Keratinocyte (primary cell): ENCODE data around the gene GNB1. TPM values are rescaled to one million over a fixed set of nuclear protein-coding genes. Genes with fewer than 3 reads are reported as not detected.

Experiments
- DNase-seq: peaks from one replicate; pipeline ENCODE4 v3.0.0-alpha.2; 2011; ENCODE audit warnings: low read depth, missing footprints, low spot score
- FAIRE-seq: peaks from 2 replicates; lab custom pipeline; 2011; peaks lifted over from hg19 to GRCh38; lab: Jason Lieb, UNC
- H2AFZ ChIP-seq: 2 replicates; pipeline ENCODE4 v1.6.0; 2012; ENCODE audit warnings: low read length, control low read depth, inconsistent platforms; ENCODE audit not compliant: control insufficient read depth
- H3K27ac ChIP-seq: 2 replicates; pipeline ENCODE4 v1.5.1; 2011; ENCODE audit warnings: low read length; ENCODE audit not compliant: control insufficient read depth, insufficient read depth
- H3K27me3 ChIP-seq: 3 replicates; pipeline ENCODE4 v1.6.0; 2011; ENCODE audit warnings: low read length; ENCODE audit not compliant: control insufficient read depth, insufficient read depth; ENCODE audit errors: extremely low read depth
- H3K36me3 ChIP-seq, 2 experiments: 2 replicates in 1 of 2; 3 replicates in 1 of 2; pipeline ENCODE4 v1.5.1; 2011; ENCODE audit warnings: low read length in 2 of 2, mild to moderate bottlenecking in 1 of 2; ENCODE audit not compliant: control insufficient read depth in 2 of 2, insufficient read depth in 2 of 2; ENCODE audit errors: extremely low read depth in 1 of 2
- H3K4me1 ChIP-seq: 3 replicates; pipeline ENCODE4 v1.5.1; 2011; ENCODE audit warnings: low read length; ENCODE audit not compliant: control insufficient read depth, insufficient read depth; ENCODE audit errors: extremely low read depth
- H3K4me2 ChIP-seq: 3 replicates; pipeline ENCODE4 v1.6.0; 2011; ENCODE audit warnings: low read depth, low read length; ENCODE audit not compliant: control insufficient read depth, insufficient read depth; ENCODE audit errors: extremely low read depth
- H3K4me3 ChIP-seq, 3 experiments: fragments of 200-600 bp in 1 of 3; sonication (generic) in 1 of 3; 2 replicates in 2 of 3; 3 replicates in 1 of 3; pipeline ENCODE4 v1.5.1; 2011 to 2016; ENCODE audit warnings: low read length in 3 of 3, mild to moderate bottlenecking in 3 of 3, control low read depth in 2 of 3, inconsistent platforms in 1 of 3, low read depth in 1 of 3, mixed read lengths in 1 of 3, mixed run types in 1 of 3, moderate library complexity in 1 of 3; ENCODE audit not compliant: control insufficient read depth in 2 of 3, insufficient read depth in 2 of 3; ENCODE audit errors: extremely low read depth in 1 of 3
- H3K79me2 ChIP-seq: 2 replicates; pipeline ENCODE4 v1.6.0; 2012; ENCODE audit warnings: low read length; ENCODE audit not compliant: control insufficient read depth, insufficient read depth
- H3K9ac ChIP-seq: 3 replicates; pipeline ENCODE4 v1.6.0; 2011; ENCODE audit warnings: low read length; ENCODE audit not compliant: control insufficient read depth, insufficient read depth; ENCODE audit errors: extremely low read depth
- H3K9me1 ChIP-seq: 3 replicates; pipeline ENCODE4 v1.6.0; 2011; ENCODE audit warnings: low read length; ENCODE audit not compliant: control insufficient read depth, insufficient read depth; ENCODE audit errors: extremely low read depth
- H3K9me3 ChIP-seq: 2 replicates; pipeline ENCODE4 v1.5.1; 2012; ENCODE audit warnings: low read depth, low read length; ENCODE audit not compliant: control insufficient read depth
- H4K20me1 ChIP-seq: 3 replicates; pipeline ENCODE4 v1.6.0; 2011; ENCODE audit warnings: low read length; ENCODE audit not compliant: control insufficient read depth, insufficient read depth; ENCODE audit errors: extremely low read depth
- EZH2 ChIP-seq: IDR thresholded peaks from one replicate; pipeline ENCODE4 v1.6.1; 2012; ENCODE audit warnings: inconsistent platforms, mild to moderate bottlenecking, low read length, moderate library complexity
- dilution Hi-C: fragments of 300-500 bp; cut with MboI; formaldehyde crosslinking; loops from one replicate; pipeline ENCODE4 v1.7.0; 2020; ENCODE audit warnings: low sequenced_read_pairs; ENCODE audit not compliant: extremely low pct_ligation_motif_present
- polyA plus RNA-seq, 5 experiments: library from polyadenylated mRNA; depleted of rRNA in 3 of 5; stranded (reverse) in 3 of 5; stranded (forward) in 1 of 5; unstranded in 1 of 5; fragments of >200 nt; gene quantifications; 1 replicate in 1 of 5; 2 replicates in 3 of 5; 3 replicates in 1 of 5; pipeline versions ENCODE4 v1.2.1 to v1.2.3, GENCODE V29; 2011 to 2012; ENCODE audit warnings: missing spikeins in 2 of 5, low read depth in 1 of 5, low replicate concordance in 1 of 5
- TF ChIP-seq, protein P1 (sequence below), 3 experiments: IDR thresholded peaks in 1 of 3; conservative IDR thresholded peaks in 1 of 3; optimal IDR thresholded peaks in 1 of 3; 2 replicates in 2 of 3; 3 replicates in 1 of 3; pipeline versions ENCODE3 to v1.5.1; 2011; ENCODE audit warnings: low read length in 3 of 3, mild to moderate bottlenecking in 3 of 3, moderate library complexity in 2 of 3, control low read depth in 1 of 3, inconsistent platforms in 1 of 3; ENCODE audit not compliant: insufficient read depth in 2 of 3; ENCODE audit errors: extremely low read depth in 1 of 3

Gene GNB1
- polyA plus RNA-seq, 1 donor (not counting 4 experiments of a cell fraction or from before 2014, with no cell fraction given), result 364 TPM

DNA sequence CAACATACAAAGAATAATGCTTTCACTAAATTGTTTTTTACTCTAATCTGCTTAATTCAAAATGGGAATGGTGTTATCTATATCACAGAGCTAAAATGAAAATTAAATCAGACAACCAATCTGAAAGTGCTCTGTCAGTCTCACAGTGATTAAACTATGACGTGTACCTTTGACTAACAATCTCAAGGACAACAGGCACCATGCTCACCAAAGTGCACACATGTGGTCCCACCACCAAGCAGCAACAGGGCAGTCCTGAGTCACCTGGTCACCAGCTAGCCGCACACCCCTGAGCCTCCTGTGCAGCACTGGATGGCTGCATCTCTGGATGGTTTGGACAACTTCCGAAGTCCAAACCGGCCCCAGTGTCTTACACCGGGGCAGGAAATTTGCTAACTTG is 58.1 kb downstream of the GNB1 start:
- Histone ChIP-seq H3K27ac (peak overlapping the region; percentile 52), H4K20me1 (peaks cover 29% of the 10 kb centered on the region), H3K4me2 (no peak overlapping the region), H2AFZ (no peak overlapping the region), H3K9me3 (no peaks in the 10 kb centered on the region), H3K9me1 (peaks cover 12% of the 10 kb centered on the region), H3K36me3 (peaks cover 22 to 33% of the 10 kb centered on the region in 2 experiments), H3K4me1 (peaks cover 41% of the 10 kb centered on the region), H3K79me2 (peaks cover 78% of the 10 kb centered on the region), H3K9ac (no peak overlapping the region), H3K27me3 (no peaks in the 10 kb centered on the region), H3K4me3 (no peak overlapping the region)
- FAIRE-seq (no peak), DNase-seq (no peak)
- dilution Hi-C loops, result no loop called here
- no peak for TF ChIP-seq EZH2
- TF ChIP-seq, protein P1, sequence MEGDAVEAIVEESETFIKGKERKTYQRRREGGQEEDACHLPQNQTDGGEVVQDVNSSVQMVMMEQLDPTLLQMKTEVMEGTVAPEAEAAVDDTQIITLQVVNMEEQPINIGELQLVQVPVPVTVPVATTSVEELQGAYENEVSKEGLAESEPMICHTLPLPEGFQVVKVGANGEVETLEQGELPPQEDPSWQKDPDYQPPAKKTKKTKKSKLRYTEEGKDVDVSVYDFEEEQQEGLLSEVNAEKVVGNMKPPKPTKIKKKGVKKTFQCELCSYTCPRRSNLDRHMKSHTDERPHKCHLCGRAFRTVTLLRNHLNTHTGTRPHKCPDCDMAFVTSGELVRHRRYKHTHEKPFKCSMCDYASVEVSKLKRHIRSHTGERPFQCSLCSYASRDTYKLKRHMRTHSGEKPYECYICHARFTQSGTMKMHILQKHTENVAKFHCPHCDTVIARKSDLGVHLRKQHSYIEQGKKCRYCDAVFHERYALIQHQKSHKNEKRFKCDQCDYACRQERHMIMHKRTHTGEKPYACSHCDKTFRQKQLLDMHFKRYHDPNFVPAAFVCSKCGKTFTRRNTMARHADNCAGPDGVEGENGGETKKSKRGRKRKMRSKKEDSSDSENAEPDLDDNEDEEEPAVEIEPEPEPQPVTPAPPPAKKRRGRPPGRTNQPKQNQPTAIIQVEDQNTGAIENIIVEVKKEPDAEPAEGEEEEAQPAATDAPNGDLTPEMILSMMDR (optimal IDR thresholded peaks at IDR 0.05 in 1 of 3, IDR thresholded peaks at IDR 0.05 in 1 of 3, conservative IDR thresholded peaks at IDR 0.05 in 1 of 3; ENCODE audit: extremely low read depth in 1 of 3, insufficient read depth in 2 of 3, low read length in 3 of 3), result no peak

DNA sequence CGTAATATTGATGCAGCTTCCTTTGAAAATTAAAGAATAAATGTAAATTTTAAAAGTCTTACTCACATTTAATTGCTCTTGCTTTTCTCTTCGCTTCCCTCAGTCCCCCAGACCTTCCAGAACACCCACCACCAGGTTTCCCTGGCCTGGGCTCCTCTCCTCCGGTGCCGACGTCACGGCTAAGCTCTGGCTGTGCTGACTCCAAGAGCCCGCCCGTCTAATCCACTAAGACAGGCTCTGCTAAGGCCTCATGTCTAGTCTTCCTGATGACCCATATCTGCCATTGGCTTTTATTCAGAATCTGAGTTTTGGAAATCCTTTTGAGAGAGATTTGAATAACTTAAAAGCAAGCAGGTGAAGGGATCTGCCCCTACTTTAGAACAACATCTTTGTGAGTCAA is 58.7 kb downstream of the GNB1 start:
- no peaks in the 10 kb centered on the region for H3K27me3 ChIP-seq
- H3K27ac ChIP-seq, result peak overlapping the region; percentile 36
- FAIRE-seq, result no peak
- H2AFZ ChIP-seq, result no peak overlapping the region
- peaks cover 34% of the 10 kb centered on the region for H4K20me1 ChIP-seq
- no peak for DNase-seq
- no peaks in the 10 kb centered on the region for H3K9me3 ChIP-seq
- H3K4me2 ChIP-seq, result no peak overlapping the region
- H3K4me3 ChIP-seq, result no peak overlapping the region
- peaks cover 25 to 33% of the 10 kb centered on the region in 2 experiments for H3K36me3 ChIP-seq
- peaks cover 12% of the 10 kb centered on the region for H3K9me1 ChIP-seq
- H3K9ac ChIP-seq, result no peak overlapping the region
- peaks cover 81% of the 10 kb centered on the region for H3K79me2 ChIP-seq
- TF ChIP-seq EZH2, result no peak
- TF ChIP-seq, protein P1 (optimal IDR thresholded peaks at IDR 0.05 in 1 of 3, IDR thresholded peaks at IDR 0.05 in 1 of 3, conservative IDR thresholded peaks at IDR 0.05 in 1 of 3; ENCODE audit: extremely low read depth in 1 of 3, insufficient read depth in 2 of 3, low read length in 3 of 3), result no peak
- dilution Hi-C loops, result no loop called here
- H3K4me1 ChIP-seq, result peaks cover 41% of the 10 kb centered on the region
